ENCODE measurements around the gene SELENOW. TPM values are rescaled to one million over a fixed set of nuclear protein-coding genes. Genes with fewer than 3 reads are reported as not detected.

Gene SELENOW
- total and polyA plus RNA-seq, 2 donors (not counting 1 experiment from before 2014, with no cell fraction given) = 47.7 to 73.7 TPM

GRCh38 chr19:47755762-47756626 is 22.5 kb upstream of the SELENOW start:
- H4K20me1 ChIP-seq (ENCODE audit: control insufficient read depth, insufficient read depth, low read length, poor library complexity, severe bottlenecking) = peaks cover 52% of the 10 kb centered on the region
- H3K4me2 ChIP-seq (replicated peaks; ENCODE audit: low read depth, low read length, poor library complexity, severe bottlenecking) = no peak overlapping the region
- H3K4me3 Mint-ChIP-seq = no peak overlapping the region
- H3K36me3 ChIP-seq (replicated peaks in 1 of 2; ENCODE audit: control extremely low read depth in 1 of 2, control insufficient read depth in 1 of 2, extremely low read depth in 1 of 2, insufficient read depth in 2 of 2, low read length in 1 of 2) = peaks cover 0 to 70% of the 10 kb centered on the region in 2 experiments
- H3K79me2 ChIP-seq (ENCODE audit: control insufficient read depth, insufficient read depth, low read length) = no peaks in the 10 kb centered on the region
- no peak overlapping the region for H3K9ac ChIP-seq (ENCODE audit: low read length)
- H3K27me3 ChIP-seq (replicated peaks in 1 of 4; ENCODE audit: control extremely low read depth in 1 of 4, control insufficient read depth in 3 of 4, insufficient read depth in 4 of 4, low read length in 3 of 4) = no peaks in the 10 kb centered on the region
- no peak overlapping the region for H3K4me3 ChIP-seq (ENCODE audit: control extremely low read depth in 1 of 5, extremely low read depth in 1 of 5, insufficient read depth in 1 of 5, low read depth in 2 of 5, low read length in 4 of 5)
- H2AFZ ChIP-seq (ENCODE audit: insufficient read depth, low read depth, low read length, poor library complexity, severe bottlenecking) = no peak overlapping the region
- no peaks in the 10 kb centered on the region for H3K9me3 Mint-ChIP-seq (ENCODE audit: insufficient read depth)
- WGBS (ENCODE audit: insufficient coverage) = 97% methylated on average over 28 of the region's 28 CpGs
- no peaks in the 10 kb centered on the region for H3K4me1 ChIP-seq (ENCODE audit: control insufficient read depth in 2 of 2, insufficient read depth in 2 of 2, low read length in 2 of 2)
- ChIA-PET CTCF (no interaction called here), POLR2A (no interaction called here)
- no peaks in the 10 kb centered on the region for H3K4me1 Mint-ChIP-seq
- no peaks in the 10 kb centered on the region for H3K27me3 Mint-ChIP-seq
- H3K27ac Mint-ChIP-seq = no peak overlapping the region
- no peak for ATAC-seq (ENCODE audit: low read depth)
- no peak for TF ChIP-seq EZH2 (IDR thresholded peaks at IDR 0.05; ENCODE audit: borderline replicate concordance, insufficient read depth, low read depth, low read length, poor library complexity, severe bottlenecking)
- TF ChIP-seq, protein P1, sequence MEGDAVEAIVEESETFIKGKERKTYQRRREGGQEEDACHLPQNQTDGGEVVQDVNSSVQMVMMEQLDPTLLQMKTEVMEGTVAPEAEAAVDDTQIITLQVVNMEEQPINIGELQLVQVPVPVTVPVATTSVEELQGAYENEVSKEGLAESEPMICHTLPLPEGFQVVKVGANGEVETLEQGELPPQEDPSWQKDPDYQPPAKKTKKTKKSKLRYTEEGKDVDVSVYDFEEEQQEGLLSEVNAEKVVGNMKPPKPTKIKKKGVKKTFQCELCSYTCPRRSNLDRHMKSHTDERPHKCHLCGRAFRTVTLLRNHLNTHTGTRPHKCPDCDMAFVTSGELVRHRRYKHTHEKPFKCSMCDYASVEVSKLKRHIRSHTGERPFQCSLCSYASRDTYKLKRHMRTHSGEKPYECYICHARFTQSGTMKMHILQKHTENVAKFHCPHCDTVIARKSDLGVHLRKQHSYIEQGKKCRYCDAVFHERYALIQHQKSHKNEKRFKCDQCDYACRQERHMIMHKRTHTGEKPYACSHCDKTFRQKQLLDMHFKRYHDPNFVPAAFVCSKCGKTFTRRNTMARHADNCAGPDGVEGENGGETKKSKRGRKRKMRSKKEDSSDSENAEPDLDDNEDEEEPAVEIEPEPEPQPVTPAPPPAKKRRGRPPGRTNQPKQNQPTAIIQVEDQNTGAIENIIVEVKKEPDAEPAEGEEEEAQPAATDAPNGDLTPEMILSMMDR (IDR thresholded peaks at IDR 0.05) = no peak
- peaks cover 0 to 9% (median 2%) of the 10 kb centered on the region in 3 donors for H3K9me3 ChIP-seq (ENCODE audit: control extremely low read depth in 1 of 3, control insufficient read depth in 2 of 3, insufficient read depth in 1 of 3, low read length in 2 of 3)
- no peak overlapping the region for H3K27ac ChIP-seq (ENCODE audit: low read length in 2 of 2)
- peak; percentile 30 for DNase-seq
- intact Hi-C loops (cut with micrococcal nuclease) = no loop called here

- H3K27ac ChIP-seq (ENCODE audit: low read length in 2 of 2) = no peak overlapping the region
- no peak overlapping the region for H3K4me2 ChIP-seq (replicated peaks; ENCODE audit: low read depth, low read length, poor library complexity, severe bottlenecking)
- no peak overlapping the region for H3K4me3 Mint-ChIP-seq
- no peaks in the 10 kb centered on the region for H3K27me3 ChIP-seq (replicated peaks in 1 of 4; ENCODE audit: control extremely low read depth in 1 of 4, control insufficient read depth in 3 of 4, insufficient read depth in 4 of 4, low read length in 3 of 4)
- H4K20me1 ChIP-seq (ENCODE audit: control insufficient read depth, insufficient read depth, low read length, poor library complexity, severe bottlenecking) = peaks cover 46% of the 10 kb centered on the region
- 99% methylated on average over 12 of the region's 12 CpGs for WGBS (ENCODE audit: insufficient coverage)
- H3K9me3 Mint-ChIP-seq (ENCODE audit: insufficient read depth) = no peaks in the 10 kb centered on the region
- TF ChIP-seq, protein P1 (IDR thresholded peaks at IDR 0.05) = no peak
- TF ChIP-seq EZH2 (IDR thresholded peaks at IDR 0.05; ENCODE audit: borderline replicate concordance, insufficient read depth, low read depth, low read length, poor library complexity, severe bottlenecking) = no peak
- H3K9ac ChIP-seq (ENCODE audit: low read length) = no peak overlapping the region
- POLR2A ChIA-PET = no interaction called here
- CTCF ChIA-PET = no interaction called here
- ATAC-seq (ENCODE audit: low read depth) (no peak), DNase-seq (no peak)
- peaks cover 0 to 64% of the 10 kb centered on the region in 2 experiments for H3K36me3 ChIP-seq (replicated peaks in 1 of 2; ENCODE audit: control extremely low read depth in 1 of 2, control insufficient read depth in 1 of 2, extremely low read depth in 1 of 2, insufficient read depth in 2 of 2, low read length in 1 of 2)
- no peak overlapping the region for H3K27ac Mint-ChIP-seq
- H3K4me3 ChIP-seq (ENCODE audit: control extremely low read depth in 1 of 5, extremely low read depth in 1 of 5, insufficient read depth in 1 of 5, low read depth in 2 of 5, low read length in 4 of 5) = no peak overlapping the region
- H3K4me1 Mint-ChIP-seq = no peaks in the 10 kb centered on the region
- H2AFZ ChIP-seq (ENCODE audit: insufficient read depth, low read depth, low read length, poor library complexity, severe bottlenecking) = no peak overlapping the region
- H3K9me3 ChIP-seq (ENCODE audit: control extremely low read depth in 1 of 3, control insufficient read depth in 2 of 3, insufficient read depth in 1 of 3, low read length in 2 of 3) = peaks cover 0 to 9% (median 2%) of the 10 kb centered on the region in 3 donors
- H3K79me2 ChIP-seq (ENCODE audit: control insufficient read depth, insufficient read depth, low read length) = no peaks in the 10 kb centered on the region
- no peaks in the 10 kb centered on the region for H3K27me3 Mint-ChIP-seq
- H3K4me1 ChIP-seq (ENCODE audit: control insufficient read depth in 2 of 2, insufficient read depth in 2 of 2, low read length in 2 of 2) = no peaks in the 10 kb centered on the region
- intact Hi-C loops (cut with micrococcal nuclease) = no loop called here
Measured at GRCh38 chr19:47756627-47756929, 21.9 kb upstream of the SELENOW start.
